Gastrocnemius medialis (tissue), 4 donors: ENCODE results near the gene CARF. TPM values are rescaled to one million over a fixed set of nuclear protein-coding genes. Genes with fewer than 3 reads are reported as not detected.
"Not testable (repeated sequence)": the region's sequence is repeated elsewhere in the genome, so short reads cannot be mapped to it uniquely, and the experiment has no call there.

Experiments used
- ATAC-seq, 2 donors: fragments of 150-250 bp; one replicate each; pipeline ENCODE4 v1.9.1; 2016
- DNase-seq, 2 donors: peaks; one replicate each; pipeline ENCODE4 v3.0.0-alpha.2; 2019
- H3K27ac ChIP-seq, 4 donors: fragments of 200-600 bp; sonication (generic); 1 replicate in 1 of 4; 2 replicates in 3 of 4; pipeline ENCODE4 v1.5.1; 2016 to 2018; ENCODE audit warnings: mild to moderate bottlenecking in 2 of 4, moderate library complexity in 1 of 4
- H3K27me3 ChIP-seq, 3 donors: fragments of 200-600 bp; sonication (generic) in 2 of 3; 1 replicate in 1 of 3; 2 replicates in 2 of 3; pipeline versions ENCODE4 v1.5.1 to v1.6.0; 2016 to 2019; ENCODE audit warnings: mild to moderate bottlenecking in 1 of 3, moderate library complexity in 1 of 3
- H3K36me3 ChIP-seq, 2 donors: fragments of 200-600 bp; sonication (generic) in 1 of 2; one replicate each; pipeline ENCODE4 v1.5.1; 2017 to 2018
- H3K4me1 ChIP-seq, 2 donors: fragments of 200-600 bp; sonication (generic) in 1 of 2; one replicate each; pipeline ENCODE4 v1.5.1; 2016 to 2017; ENCODE audit warnings: mild to moderate bottlenecking in 2 of 2
- H3K4me3 ChIP-seq, 4 donors: fragments of 200-600 bp; sonication (generic) in 3 of 4; 1 replicate in 1 of 4; 2 replicates in 3 of 4; pipeline ENCODE4 v1.5.1; 2016 to 2019; ENCODE audit warnings: mild to moderate bottlenecking in 2 of 4
- H3K9me3 ChIP-seq, 3 donors: fragments of 200-600 bp; sonication (generic) in 2 of 3; 1 replicate in 1 of 3; 2 replicates in 2 of 3; pipeline ENCODE4 v1.5.1; 2016 to 2019
- CTCF ChIP-seq, 5 experiments: fragments of 450-650 bp in 3 of 5; fragments of 200-600 bp in 2 of 5; sonication (generic) in 2 of 5; IDR thresholded peaks in 4 of 5; conservative IDR thresholded peaks in 1 of 5; 1 replicate in 4 of 5; 2 replicates in 1 of 5; pipeline ENCODE4 v1.5.1; 2016 to 2019; ENCODE audit warnings: antibody characterized with exemption in 5 of 5, mild to moderate bottlenecking in 3 of 5, moderate library complexity in 3 of 5
- POLR2A ChIP-seq, 2 donors: fragments of 450-650 bp; IDR thresholded peaks; one replicate each; pipeline ENCODE4 v1.6.1; 2017; ENCODE audit warnings: antibody characterized with exemption in 2 of 2, mild to moderate bottlenecking in 2 of 2, moderate library complexity in 2 of 2
- in situ Hi-C, 4 donors: fragments of 200-750 bp; cut with MboI; loops; one replicate each; pipeline versions ENCODE4 v1.15.0 to v1.8.0; 2017; ENCODE audit warnings: low sequenced_read_pairs in 4 of 4
- intact Hi-C: fragments of 100-400 bp; cut with DNase I; formaldehyde crosslinking; loops from one replicate; pipeline ENCODE4 v1.15.1; 2023; ENCODE audit warnings: low total_unique reads
- total RNA-seq, 4 donors: library from RNA; depleted of rRNA; stranded (reverse); fragments of >200 nt; gene quantifications; one replicate each; pipeline versions ENCODE4 v1.1.0 to v1.2.3, GENCODE V29; 2016

The CARF gene
- total RNA-seq, 4 donors from 2014 or later, result 2.2 to 12.2 (median 4.0) TPM

- TF ChIP-seq POLR2A (IDR thresholded peaks at IDR 0.05) (no peak), CTCF (IDR thresholded peaks at IDR 0.05 in 4 of 5, conservative IDR thresholded peaks at IDR 0.05 in 1 of 5) (no peak)
- DNase-seq, result no peak
- in situ Hi-C loops (no loop called here), intact Hi-C loops (no loop called here)
- Histone ChIP-seq H3K36me3 (peaks cover 0 to 11% of the 10 kb centered on the region in 2 donors), H3K27ac (no peak overlapping the region), H3K4me1 (no peaks in the 10 kb centered on the region), H3K27me3 (no peaks in the 10 kb centered on the region), H3K9me3 (no peaks in the 10 kb centered on the region), H3K4me3 (no peak overlapping the region)
- ATAC-seq, result no peak
Observed at GRCh38 chr2:202965810-202966460, 53.9 kb downstream of the CARF start.

- DNase-seq, H3K27ac ChIP-seq, H3K4me1 ChIP-seq, ATAC-seq, in situ Hi-C loops, H3K27me3 ChIP-seq, H3K9me3 ChIP-seq, H3K4me3 ChIP-seq, intact Hi-C loops: not testable (repeated sequence)
- peaks cover 0 to 31% of the 10 kb centered on the region in 2 donors for H3K36me3 ChIP-seq
Observed at GRCh38 chr2:202969404-202969803, 57.3 kb downstream of the CARF start.

- Histone ChIP-seq H3K9me3 (no peaks in the 10 kb centered on the region), H3K4me1 (no peaks in the 10 kb centered on the region), H3K27me3 (no peaks in the 10 kb centered on the region), H3K36me3 (peaks cover 0 to 39% of the 10 kb centered on the region in 2 donors), H3K27ac (no peak overlapping the region), H3K4me3 (no peak overlapping the region)
- DNase-seq (no peak), ATAC-seq (no peak)
- intact Hi-C loops, result no loop called here
- no peak for TF ChIP-seq CTCF (IDR thresholded peaks at IDR 0.05 in 4 of 5, conservative IDR thresholded peaks at IDR 0.05 in 1 of 5)
- TF ChIP-seq POLR2A (IDR thresholded peaks at IDR 0.05), result no peak
- in situ Hi-C loops, result no loop called here
Observed at GRCh38 chr2:202976809-202977208, 64.7 kb downstream of the CARF start.

GRCh38 chr2:202982779-202983491 is 70.9 kb downstream of the CARF start:
- no peak overlapping the region for H3K4me3 ChIP-seq
- H3K27ac ChIP-seq, result no peak overlapping the region
- no peak for ATAC-seq
- in situ Hi-C loops, result no loop called here
- H3K9me3 ChIP-seq, result no peaks in the 10 kb centered on the region
- no peak for TF ChIP-seq CTCF (IDR thresholded peaks at IDR 0.05 in 4 of 5, conservative IDR thresholded peaks at IDR 0.05 in 1 of 5)
- no peak for TF ChIP-seq POLR2A (IDR thresholded peaks at IDR 0.05)
- intact Hi-C loops, result no loop called here
- H3K4me1 ChIP-seq, result no peaks in the 10 kb centered on the region
- H3K36me3 ChIP-seq, result peaks cover 0 to 8% of the 10 kb centered on the region in 2 donors
- H3K27me3 ChIP-seq, result no peaks in the 10 kb centered on the region
- DNase-seq, result no peak

- no peak for ATAC-seq
- Histone ChIP-seq H3K4me1 (no peaks in the 10 kb centered on the region), H3K27ac (no peak overlapping the region), H3K9me3 (no peaks in the 10 kb centered on the region), H3K4me3 (no peak overlapping the region), H3K36me3 (no peaks in the 10 kb centered on the region), H3K27me3 (no peaks in the 10 kb centered on the region)
- intact Hi-C loops (no loop called here), in situ Hi-C loops (no loop called here)
- no peak for DNase-seq
- no peak for TF ChIP-seq POLR2A (IDR thresholded peaks at IDR 0.05)
- TF ChIP-seq CTCF (IDR thresholded peaks at IDR 0.05 in 4 of 5, conservative IDR thresholded peaks at IDR 0.05 in 1 of 5), result no peak
Observed at GRCh38 chr2:202989749-202990148, 77.7 kb downstream of the CARF start.
